ENCODE results near the gene PHF21A.

DNA sequence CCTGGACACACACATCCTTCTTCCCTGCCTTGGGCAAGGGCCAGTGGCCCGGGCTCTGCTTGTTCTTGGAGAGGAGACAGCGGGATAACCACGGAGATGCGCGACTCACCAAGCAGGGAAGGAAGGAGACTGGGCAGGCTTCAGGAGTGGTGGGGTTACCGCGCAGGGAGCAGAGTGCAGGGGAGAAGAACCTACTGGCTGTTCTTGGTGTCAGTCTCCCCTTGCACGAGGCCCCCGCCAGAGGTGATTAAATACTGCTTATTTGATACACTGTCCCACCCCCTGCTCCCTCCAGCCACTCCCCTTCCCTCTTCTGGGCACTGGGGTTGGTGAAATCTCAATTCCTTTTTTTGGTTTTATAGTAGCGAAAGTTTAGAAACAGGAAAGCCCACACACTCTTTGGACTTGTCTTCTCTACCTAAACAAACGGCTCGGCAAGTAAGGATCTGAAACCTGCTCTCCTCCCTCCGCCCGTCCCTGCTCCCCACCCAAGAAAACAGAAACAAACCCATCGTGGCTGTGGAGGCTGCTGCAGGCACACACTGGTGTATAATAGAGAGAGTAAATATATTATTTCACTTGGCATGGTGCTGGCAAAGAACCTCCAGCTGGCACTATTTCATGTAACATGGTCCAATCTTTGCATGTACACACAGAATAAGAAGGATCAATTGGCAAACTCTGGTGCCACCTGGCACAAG is 188.0 kb downstream of the PHF21A start:
- TF ChIP-seq, protein P1, sequence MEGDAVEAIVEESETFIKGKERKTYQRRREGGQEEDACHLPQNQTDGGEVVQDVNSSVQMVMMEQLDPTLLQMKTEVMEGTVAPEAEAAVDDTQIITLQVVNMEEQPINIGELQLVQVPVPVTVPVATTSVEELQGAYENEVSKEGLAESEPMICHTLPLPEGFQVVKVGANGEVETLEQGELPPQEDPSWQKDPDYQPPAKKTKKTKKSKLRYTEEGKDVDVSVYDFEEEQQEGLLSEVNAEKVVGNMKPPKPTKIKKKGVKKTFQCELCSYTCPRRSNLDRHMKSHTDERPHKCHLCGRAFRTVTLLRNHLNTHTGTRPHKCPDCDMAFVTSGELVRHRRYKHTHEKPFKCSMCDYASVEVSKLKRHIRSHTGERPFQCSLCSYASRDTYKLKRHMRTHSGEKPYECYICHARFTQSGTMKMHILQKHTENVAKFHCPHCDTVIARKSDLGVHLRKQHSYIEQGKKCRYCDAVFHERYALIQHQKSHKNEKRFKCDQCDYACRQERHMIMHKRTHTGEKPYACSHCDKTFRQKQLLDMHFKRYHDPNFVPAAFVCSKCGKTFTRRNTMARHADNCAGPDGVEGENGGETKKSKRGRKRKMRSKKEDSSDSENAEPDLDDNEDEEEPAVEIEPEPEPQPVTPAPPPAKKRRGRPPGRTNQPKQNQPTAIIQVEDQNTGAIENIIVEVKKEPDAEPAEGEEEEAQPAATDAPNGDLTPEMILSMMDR (IDR thresholded peaks at IDR 0.05) = no peak
- TF ChIP-seq POLR2AphosphoS5 (IDR thresholded peaks at IDR 0.05) (no peak), POLR2A (IDR thresholded peaks at IDR 0.05) (no peak), EP300 (IDR thresholded peaks at IDR 0.05) (no peak)

Data from gastroesophageal sphincter (tissue), 3 donors.